Measurements from ENCODE around the gene BAIAP2.

- TF ChIP-seq, protein P1, sequence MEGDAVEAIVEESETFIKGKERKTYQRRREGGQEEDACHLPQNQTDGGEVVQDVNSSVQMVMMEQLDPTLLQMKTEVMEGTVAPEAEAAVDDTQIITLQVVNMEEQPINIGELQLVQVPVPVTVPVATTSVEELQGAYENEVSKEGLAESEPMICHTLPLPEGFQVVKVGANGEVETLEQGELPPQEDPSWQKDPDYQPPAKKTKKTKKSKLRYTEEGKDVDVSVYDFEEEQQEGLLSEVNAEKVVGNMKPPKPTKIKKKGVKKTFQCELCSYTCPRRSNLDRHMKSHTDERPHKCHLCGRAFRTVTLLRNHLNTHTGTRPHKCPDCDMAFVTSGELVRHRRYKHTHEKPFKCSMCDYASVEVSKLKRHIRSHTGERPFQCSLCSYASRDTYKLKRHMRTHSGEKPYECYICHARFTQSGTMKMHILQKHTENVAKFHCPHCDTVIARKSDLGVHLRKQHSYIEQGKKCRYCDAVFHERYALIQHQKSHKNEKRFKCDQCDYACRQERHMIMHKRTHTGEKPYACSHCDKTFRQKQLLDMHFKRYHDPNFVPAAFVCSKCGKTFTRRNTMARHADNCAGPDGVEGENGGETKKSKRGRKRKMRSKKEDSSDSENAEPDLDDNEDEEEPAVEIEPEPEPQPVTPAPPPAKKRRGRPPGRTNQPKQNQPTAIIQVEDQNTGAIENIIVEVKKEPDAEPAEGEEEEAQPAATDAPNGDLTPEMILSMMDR (IDR thresholded peaks at IDR 0.05; ENCODE audit: poor library complexity, severe bottlenecking), result no peak
- no peak for TF ChIP-seq EZH2 (IDR thresholded peaks at IDR 0.05; ENCODE audit: borderline replicate concordance, insufficient read depth, low read length, poor library complexity, severe bottlenecking)
Observed at GRCh38 chr17:81068411-81069134, 33.6 kb downstream of the BAIAP2 start.
